Activated effector memory CD4-positive, alpha-beta T cell treated with anti-CD3 and anti-CD28 coated beads, Interleukin-2, amount 50 U/mL, for 16 hours (primary cell): ENCODE data around the gene MAP3K7CL.

ENCODE experiments used
- DNase-seq: peaks from one replicate; pipeline ENCODE4 v3.0.0-alpha.2; 2020

MAP3K7CL gene

DNA sequence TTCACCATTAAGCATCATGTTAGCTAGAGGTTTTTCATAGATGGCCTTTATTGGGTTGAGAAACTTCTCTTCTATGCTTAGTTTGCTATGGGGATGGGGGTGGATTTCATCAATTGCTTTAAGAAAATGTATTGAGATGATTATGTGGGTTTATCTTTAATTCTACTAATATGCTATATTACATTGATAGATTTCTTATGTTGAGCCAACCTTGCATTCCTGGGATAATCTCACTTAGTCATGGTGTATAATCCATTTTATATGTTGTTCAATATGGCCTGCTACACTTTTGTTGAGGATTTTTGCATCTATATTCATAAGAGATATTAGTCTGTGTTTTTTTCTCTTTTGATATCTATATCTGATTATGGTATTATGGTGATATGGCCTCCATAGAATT, 70.7 kb downstream of the MAP3K7CL start:
- DNase-seq, result no peak

GRCh38 chr21:29205009-29205408, 74.6 kb downstream of the MAP3K7CL start:
- no peak for DNase-seq

GRCh38 chr21:29205988-29206387, 75.5 kb downstream of the MAP3K7CL start:
- no peak for DNase-seq

DNA sequence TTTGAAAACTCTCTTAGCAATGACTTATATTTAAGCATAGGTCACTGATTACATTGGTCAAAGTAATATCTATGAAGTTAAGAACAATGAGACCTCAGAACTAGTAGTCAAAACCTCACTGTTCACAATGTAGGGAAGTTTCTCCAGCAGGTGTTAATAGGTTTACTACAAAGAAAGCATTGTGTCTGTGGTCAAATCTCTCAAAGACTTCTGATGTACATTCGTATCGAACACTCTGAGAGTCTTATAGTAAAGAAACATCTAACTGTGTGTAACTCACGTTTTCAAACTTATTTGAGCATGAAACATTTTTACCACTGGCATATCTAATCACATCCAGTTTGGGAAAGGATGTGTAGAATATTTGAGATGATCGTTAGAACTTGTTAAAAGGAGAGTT, 76.0 kb downstream of the MAP3K7CL start:
- DNase-seq, result no peak

GRCh38 chr21:29207201-29207600, 76.8 kb downstream of the MAP3K7CL start:
- DNase-seq, result no peak

GRCh38 chr21:29208044-29208681, 77.7 kb downstream of the MAP3K7CL start:
- DNase-seq, result no peak

DNA sequence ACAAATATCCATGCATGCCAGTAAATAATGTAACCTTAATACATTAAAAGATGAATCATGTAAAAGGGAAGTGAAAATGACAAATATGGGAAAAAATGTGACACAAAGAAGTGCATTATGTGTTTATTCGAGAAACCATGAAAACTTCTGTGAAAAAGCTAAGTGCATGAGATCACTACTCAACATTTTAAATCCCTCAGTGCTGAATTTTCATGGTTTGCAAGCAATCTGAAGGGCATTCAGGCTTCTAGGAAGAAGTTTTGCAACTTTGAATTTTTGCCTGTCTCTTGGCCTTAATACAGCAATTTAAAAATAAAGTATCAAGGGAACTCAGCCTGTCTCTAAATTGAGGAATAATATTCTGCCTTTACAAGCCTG, 78.2 kb downstream of the MAP3K7CL start:
- DNase-seq, result no peak

GRCh38 chr21:29209696-29210095, 79.3 kb downstream of the MAP3K7CL start:
- no peak for DNase-seq

- DNase-seq, result no peak
Observed at GRCh38 chr21:29211205-29211604, 80.8 kb downstream of the MAP3K7CL start.

DNA sequence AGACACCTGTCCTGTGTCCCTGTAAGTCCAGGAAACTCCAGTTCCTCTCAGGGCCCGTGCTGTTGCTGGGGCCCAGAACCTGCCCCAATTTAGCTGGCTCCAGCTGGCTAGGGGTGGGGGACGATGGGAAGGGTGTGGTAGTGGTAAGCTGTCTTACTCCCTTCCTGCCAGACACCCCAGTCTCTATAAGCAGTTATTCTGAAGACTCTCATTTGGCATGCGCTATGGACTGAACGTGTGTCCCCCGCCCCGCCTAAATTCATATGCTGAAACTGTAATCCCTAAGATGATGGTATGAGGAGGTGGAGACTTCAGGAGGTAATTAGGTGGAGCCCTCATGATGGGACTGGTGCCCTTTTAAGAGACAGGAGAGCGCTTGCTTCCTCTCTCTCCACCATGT, 82.0 kb downstream of the MAP3K7CL start:
- DNase-seq, result no peak

DNA sequence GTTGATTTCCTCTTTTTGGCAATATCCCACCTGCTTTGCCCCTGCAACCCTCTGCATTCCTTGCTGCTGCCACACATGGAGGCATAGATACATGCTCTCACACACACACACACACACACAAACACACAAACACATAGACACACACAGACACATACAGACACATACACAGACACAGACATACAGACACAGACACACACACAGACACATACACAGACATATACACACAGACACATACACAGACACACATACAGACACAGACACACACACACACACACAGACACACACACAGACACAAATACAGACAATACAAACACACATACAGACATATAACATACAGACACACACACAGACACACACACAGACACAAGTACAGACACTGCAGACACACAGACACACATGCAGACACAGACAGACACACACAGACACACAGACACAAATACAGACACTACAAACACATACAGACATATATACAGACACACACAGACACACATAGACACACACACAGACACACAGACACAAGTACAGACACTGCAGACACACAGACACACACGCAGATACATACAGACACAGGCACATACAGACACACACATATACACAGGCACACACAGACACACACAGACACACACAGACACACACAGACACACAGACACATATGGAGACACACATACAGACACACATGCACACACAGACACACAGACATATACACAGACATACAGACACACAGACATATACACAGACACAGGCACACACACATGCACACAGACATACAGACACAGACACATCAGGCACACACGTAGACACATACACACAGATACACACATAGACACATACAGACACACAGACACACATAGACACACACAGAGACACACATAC, 83.3 kb downstream of the MAP3K7CL start:
- DNase-seq, result no peak

DNA sequence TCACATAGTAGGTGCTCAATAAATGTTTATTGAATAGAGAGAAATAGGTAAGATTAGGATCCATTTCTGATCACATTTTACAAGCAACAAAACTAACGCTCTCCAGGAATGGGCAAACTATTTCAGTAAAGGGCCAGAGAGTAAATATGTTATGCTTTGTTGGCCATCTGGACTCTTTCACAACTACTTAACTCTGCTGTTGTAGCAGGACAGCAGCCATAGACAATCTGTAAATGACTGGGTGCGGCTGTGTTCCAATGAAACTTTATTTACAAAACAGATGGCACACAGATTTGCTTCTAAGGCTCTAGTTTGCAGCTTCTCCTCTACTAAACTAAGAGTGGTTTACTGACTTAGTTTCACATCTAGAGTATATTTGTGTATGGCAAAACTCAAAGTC, 85.3 kb downstream of the MAP3K7CL start:
- DNase-seq, result no peak

DNA sequence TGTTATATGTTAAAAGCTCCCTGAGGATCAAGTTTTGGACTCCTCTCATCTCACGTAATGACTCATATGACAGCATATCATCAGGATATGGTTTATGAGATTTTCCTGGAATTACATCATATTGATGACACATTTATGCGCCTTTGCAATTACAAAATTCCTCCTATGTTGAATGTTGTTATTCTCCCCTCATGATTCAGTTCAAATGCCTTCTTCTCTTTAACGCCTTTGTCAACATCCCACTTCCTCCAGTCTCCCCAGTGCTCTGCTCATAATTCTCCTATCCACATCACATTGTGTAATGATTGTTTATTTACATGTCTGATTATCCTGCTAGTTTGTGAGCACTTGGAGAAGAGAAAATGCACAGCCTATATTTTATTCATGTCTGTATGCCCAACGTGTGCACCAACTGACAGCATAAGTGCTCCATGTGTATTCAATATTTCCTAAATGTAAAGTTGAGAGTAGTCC, 87.4 kb downstream of the MAP3K7CL start:
- DNase-seq, result no peak

DNA sequence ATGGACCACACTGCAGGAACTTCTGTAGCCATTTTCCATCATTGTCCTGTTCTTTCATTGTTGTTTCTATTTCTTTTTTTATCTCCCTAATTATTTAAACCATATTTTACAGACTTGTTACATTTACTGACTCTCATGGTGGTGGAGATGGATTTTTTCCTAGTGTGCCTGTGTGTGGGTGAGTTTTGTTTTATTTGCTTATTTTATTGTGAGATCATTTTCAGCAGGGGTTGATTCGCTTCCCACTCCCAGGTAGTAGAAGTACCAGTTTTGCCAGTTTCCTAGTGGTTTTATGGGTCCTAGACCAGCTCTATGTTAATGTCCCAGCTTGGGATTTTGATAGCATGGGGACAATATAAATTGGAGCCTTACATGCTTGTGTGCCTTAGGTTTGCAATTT, 88.3 kb downstream of the MAP3K7CL start:
- no peak for DNase-seq

DNA sequence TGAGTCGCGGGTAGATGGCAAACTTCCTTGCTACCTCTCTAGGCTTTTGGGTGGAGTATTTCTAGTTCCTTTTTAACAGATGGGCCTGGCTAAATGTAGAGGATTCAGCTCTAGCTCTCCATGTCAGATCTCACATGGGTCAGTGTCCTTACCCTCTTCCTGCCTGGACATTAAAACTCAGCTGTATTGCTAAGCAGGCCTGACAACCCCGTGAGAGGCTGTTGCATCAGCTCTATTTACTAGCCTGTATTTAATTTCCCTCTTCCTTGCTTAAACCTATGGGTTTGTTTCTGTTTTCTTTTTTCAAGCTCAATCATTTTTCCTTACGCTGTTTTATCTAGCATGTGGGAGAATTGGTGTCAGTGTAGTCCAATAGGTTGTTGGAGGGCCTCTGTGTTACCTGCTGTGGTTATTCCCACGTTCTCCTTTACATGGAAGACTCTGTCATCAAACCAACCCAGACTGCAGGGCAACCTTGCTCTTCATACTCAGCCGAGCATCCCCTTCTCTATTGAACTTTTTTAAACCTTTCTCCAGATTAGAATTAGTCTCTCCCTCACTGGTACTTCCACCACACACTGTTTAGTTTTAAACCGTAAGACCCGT, 88.8 kb downstream of the MAP3K7CL start:
- no peak for DNase-seq

- no peak for DNase-seq
Observed at GRCh38 chr21:29221253-29221744, 90.9 kb downstream of the MAP3K7CL start.

- DNase-seq, result no peak
Observed at GRCh38 chr21:29224006-29224405, 93.6 kb downstream of the MAP3K7CL start.
